Kidney epithelial cell (primary cell): Measurements from ENCODE around the gene NEK5. TPM values are rescaled to one million over a fixed set of nuclear protein-coding genes. Genes with fewer than 3 reads are reported as not detected.

Experiments used
- DNase-seq: peaks from one replicate; pipeline ENCODE4 v3.0.0-alpha.2; 2010; ENCODE audit warnings: low read depth
- H3K27me3 ChIP-seq: 2 replicates; pipeline ENCODE4 v1.6.0; 2011; ENCODE audit warnings: low read length; ENCODE audit not compliant: control insufficient read depth, insufficient read depth
- H3K36me3 ChIP-seq: 2 replicates; pipeline ENCODE4 v1.5.1; 2011; ENCODE audit warnings: low read length; ENCODE audit not compliant: control insufficient read depth, insufficient read depth
- H3K4me3 ChIP-seq: 2 replicates; pipeline ENCODE4 v1.5.1; 2011; ENCODE audit warnings: low read depth, mild to moderate bottlenecking, control low read depth, low read length
- total RNA-seq: library from RNA; depleted of rRNA; stranded (reverse); fragments of >200 nt; gene quantifications from 2 replicates; pipeline ENCODE4 v1.2.3, GENCODE V29; 2015
- TF ChIP-seq, protein P1 (sequence below): IDR thresholded peaks from 2 replicates; pipeline ENCODE4 v1.5.1; 2011; ENCODE audit warnings: mild to moderate bottlenecking, moderate library complexity, low read length, control low read depth, inconsistent platforms; ENCODE audit not compliant: insufficient read depth, poor library complexity, severe bottlenecking

Gene NEK5
- total RNA-seq, 1 donor from 2014 or later, result 0.33 TPM

DNA sequence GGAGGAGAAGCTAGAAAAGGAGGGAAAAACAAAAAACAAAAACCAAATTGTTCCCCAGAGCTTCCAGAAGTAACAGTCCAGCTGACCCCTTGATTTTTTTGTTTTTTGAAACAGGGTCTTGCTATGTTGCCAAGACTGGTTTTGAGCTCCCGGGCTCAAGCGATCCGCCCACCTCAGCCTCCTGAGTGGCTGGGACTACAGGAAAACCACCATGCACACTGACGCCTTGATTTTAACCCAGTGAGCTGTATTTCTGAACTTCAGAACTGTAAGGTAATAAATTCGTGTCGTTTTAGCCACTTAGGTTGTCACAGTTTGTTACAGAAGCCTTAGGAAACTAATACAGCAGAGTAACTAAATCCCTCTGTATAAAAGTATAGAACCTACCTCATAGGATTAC is 31.6 kb upstream of the NEK5 start:
- DNase-seq, result no peak
- H3K4me3 ChIP-seq, result no peak overlapping the region
- TF ChIP-seq, protein P1, sequence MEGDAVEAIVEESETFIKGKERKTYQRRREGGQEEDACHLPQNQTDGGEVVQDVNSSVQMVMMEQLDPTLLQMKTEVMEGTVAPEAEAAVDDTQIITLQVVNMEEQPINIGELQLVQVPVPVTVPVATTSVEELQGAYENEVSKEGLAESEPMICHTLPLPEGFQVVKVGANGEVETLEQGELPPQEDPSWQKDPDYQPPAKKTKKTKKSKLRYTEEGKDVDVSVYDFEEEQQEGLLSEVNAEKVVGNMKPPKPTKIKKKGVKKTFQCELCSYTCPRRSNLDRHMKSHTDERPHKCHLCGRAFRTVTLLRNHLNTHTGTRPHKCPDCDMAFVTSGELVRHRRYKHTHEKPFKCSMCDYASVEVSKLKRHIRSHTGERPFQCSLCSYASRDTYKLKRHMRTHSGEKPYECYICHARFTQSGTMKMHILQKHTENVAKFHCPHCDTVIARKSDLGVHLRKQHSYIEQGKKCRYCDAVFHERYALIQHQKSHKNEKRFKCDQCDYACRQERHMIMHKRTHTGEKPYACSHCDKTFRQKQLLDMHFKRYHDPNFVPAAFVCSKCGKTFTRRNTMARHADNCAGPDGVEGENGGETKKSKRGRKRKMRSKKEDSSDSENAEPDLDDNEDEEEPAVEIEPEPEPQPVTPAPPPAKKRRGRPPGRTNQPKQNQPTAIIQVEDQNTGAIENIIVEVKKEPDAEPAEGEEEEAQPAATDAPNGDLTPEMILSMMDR, result no peak
- no peaks in the 10 kb centered on the region for H3K36me3 ChIP-seq
- no peaks in the 10 kb centered on the region for H3K27me3 ChIP-seq

DNA sequence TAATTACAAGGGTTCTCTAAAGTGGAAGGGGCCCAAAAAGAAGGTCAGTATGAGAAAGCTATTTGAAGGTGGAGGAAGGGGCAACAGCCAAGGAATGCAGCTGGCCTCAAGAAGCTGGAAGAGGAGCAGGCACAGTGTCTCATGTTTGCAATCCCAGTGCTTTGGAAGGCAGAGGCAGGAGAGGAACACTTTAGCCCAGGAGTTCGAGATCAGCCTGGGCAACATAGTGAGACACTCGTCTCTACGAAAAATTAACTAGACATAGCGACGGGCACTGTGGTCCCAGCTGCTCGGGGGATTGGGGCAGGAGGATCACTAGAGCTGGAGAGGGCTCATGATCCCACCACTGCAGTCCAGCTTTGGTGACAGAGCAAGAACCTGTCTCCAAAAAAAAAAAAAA is 31.2 kb upstream of the NEK5 start:
- no peak overlapping the region for H3K4me3 ChIP-seq
- no peaks in the 10 kb centered on the region for H3K36me3 ChIP-seq
- TF ChIP-seq, protein P1, result no peak
- DNase-seq, result no peak
- no peaks in the 10 kb centered on the region for H3K27me3 ChIP-seq

DNA sequence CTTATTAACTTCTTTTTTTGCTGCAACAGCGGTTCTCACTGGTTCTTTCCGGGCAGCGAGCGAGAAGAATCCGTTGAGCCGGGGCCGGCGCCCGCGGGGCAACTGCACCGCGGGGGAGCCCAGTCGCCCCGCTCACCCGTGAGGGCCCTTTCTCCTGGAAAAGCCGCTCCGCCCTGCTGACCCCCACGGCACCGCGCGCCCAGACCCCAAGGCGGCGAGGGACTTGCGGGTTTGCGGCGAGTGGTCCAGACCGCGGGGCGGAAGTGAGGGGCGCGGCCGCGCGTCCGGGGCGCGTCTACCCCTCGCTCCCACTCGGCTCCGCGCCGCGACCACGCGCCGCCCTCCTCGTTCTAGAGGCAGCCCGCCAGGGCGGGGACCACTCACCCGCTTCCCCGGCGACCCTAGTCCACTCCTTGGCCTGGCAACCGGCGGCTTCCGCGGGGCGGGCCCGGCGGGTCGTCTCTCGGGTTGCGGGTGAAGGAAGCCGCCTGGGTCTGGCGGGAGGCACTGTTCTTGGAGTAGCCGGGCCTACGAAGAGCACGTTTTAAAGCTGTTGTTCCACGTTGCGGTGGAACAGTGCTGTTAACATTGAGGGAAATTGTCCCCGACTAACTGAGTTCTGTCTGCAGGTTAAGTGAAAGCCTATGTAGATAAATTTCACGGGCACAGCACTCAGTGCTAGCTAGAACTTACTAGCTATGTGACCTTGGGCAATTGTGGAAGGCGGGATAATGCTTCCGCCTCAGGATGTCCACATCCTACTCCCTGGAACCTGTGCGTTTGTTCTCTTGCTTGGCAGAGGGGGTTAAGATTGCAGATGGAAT is 30.5 kb upstream of the NEK5 start, which contains the start of gene NEK3:
Gene NEK3 (minus strand): TSS at position 439 of the 824 bp plus-strand sequence. CDS start 3,406 bp downstream, outside the sequence.
- no peaks in the 10 kb centered on the region for H3K27me3 ChIP-seq
- no peak for DNase-seq
- TF ChIP-seq, protein P1, result no peak
- H3K36me3 ChIP-seq, result no peaks in the 10 kb centered on the region
- peak within 1 kb of the TSS; percentile 72 for H3K4me3 ChIP-seq

DNA sequence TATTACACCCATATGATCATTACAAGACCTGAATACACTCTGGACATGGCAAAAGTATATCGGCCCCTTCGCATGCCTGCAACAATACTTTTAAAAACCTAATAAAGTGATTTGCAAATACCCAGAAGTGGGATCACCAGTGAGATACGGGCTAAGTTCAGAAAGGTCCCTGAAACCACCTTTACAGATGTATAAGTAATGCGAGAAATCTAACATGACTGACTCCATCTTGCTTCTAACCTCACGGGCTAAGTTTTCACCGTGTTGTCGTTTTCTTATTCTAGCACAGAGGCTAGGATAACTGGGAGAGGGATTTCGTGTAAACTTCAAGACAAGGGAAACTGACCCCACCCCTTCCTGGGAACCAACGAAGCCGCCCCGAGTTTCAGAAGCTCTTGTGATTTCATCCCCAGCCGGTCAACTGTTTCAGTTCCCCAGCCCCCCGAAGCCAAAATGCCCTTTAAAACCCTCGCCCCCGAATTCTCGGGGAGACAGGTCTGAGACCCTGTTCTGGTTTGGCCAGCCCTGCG is 29.8 kb upstream of the NEK5 start:
- Histone ChIP-seq H3K36me3 (no peaks in the 10 kb centered on the region), H3K4me3 (peak overlapping the region; percentile 72), H3K27me3 (no peaks in the 10 kb centered on the region)
- no peak for DNase-seq
- TF ChIP-seq, protein P1, result no peak

DNA sequence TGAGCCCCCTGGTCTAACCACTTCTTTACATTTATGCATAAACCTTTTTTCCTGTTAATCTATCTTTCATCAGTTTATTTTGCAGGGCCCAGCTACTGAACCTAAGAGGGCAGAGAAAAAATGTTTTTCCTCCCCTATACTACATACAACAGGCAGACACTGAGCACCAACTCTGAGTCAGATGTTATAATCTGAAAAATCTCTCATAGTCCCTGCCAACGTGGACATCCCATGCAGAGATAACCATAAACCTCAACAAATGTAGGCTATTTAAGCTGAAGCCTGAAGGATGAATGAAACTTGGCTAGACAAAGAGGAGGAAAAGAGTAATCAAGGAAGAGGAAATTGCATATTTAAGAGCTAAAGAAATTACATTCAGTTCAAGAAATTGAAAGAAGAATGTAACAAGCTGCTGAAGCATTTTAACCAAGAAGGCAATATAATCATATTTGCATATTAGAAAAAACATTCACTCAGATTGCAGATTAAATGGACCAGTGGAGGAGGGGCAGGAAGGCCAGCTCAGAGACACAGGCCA is 27.9 kb upstream of the NEK5 start:
- DNase-seq, result no peak
- H3K36me3 ChIP-seq, result no peaks in the 10 kb centered on the region
- no peaks in the 10 kb centered on the region for H3K27me3 ChIP-seq
- no peak overlapping the region for H3K4me3 ChIP-seq
- TF ChIP-seq, protein P1, result no peak
